WTC11 (cell line): Measurements from ENCODE around the gene AGO4.

ENCODE experiments used
- ATF1 ChIP-seq: sonication (generic); formaldehyde crosslinking; IDR thresholded peaks from 2 replicates; pipeline ENCODE4 v1.8.1; 2023; ENCODE audit warnings: mild to moderate bottlenecking, moderate library complexity, missing genetic modification reagents
- CTCF ChIP-seq: fragments of 200-600 bp; IDR thresholded peaks from 2 replicates; pipeline ENCODE4 v1.8.0; 2022; ENCODE audit warnings: antibody characterized with exemption
- ELF4 ChIP-seq: sonication (generic); formaldehyde crosslinking; IDR thresholded peaks from 2 replicates; pipeline ENCODE4 v1.8.1; 2022; ENCODE audit warnings: low read depth, mild to moderate bottlenecking, moderate library complexity, missing genetic modification reagents
- ESRRA ChIP-seq: sonication (generic); formaldehyde crosslinking; IDR thresholded peaks from 2 replicates; pipeline ENCODE4 v1.8.1; 2022; ENCODE audit warnings: mild to moderate bottlenecking, missing genetic modification reagents, borderline replicate concordance
- JUN ChIP-seq: sonication (generic); formaldehyde crosslinking; IDR thresholded peaks from 2 replicates; pipeline ENCODE4 v1.8.0; 2023; ENCODE audit warnings: mild to moderate bottlenecking, missing genetic modification reagents
- NR3C1 ChIP-seq: sonication (generic); formaldehyde crosslinking; conservative IDR thresholded peaks from 2 replicates; pipeline ENCODE4 v1.8.1; 2023; ENCODE audit warnings: low read depth, mild to moderate bottlenecking, missing genetic modification reagents
- OVOL2 ChIP-seq: fragments of 250-450 bp; sonication (Bioruptor Pico); IDR thresholded peaks from 2 replicates; pipeline ENCODE4 v1.9.0; 2021; ENCODE audit warnings: mild to moderate bottlenecking, borderline replicate concordance
- SP1 ChIP-seq: sonication (generic); formaldehyde crosslinking; conservative IDR thresholded peaks from 2 replicates; pipeline ENCODE4 v1.8.1; 2022; ENCODE audit warnings: missing genetic modification reagents
- USF2 ChIP-seq: sonication (generic); formaldehyde crosslinking; IDR thresholded peaks from 2 replicates; pipeline ENCODE4 v1.8.1; 2023; ENCODE audit warnings: mild to moderate bottlenecking, missing genetic modification reagents, moderate library complexity
- ZBTB21 ChIP-seq: sonication (generic); formaldehyde crosslinking; IDR thresholded peaks from 2 replicates; pipeline ENCODE4 v1.8.1; 2023; ENCODE audit warnings: mild to moderate bottlenecking, missing genetic modification reagents, borderline replicate concordance
- ZBTB43 ChIP-seq: sonication (generic); formaldehyde crosslinking; IDR thresholded peaks from 2 replicates; pipeline ENCODE4 v1.8.1; 2023; ENCODE audit warnings: mild to moderate bottlenecking, missing genetic modification reagents
- ZNF121 ChIP-seq: sonication (generic); formaldehyde crosslinking; IDR thresholded peaks from 2 replicates; pipeline ENCODE4 v1.8.0; 2023; ENCODE audit warnings: missing genetic modification reagents
- TF ChIP-seq, protein P1 (sequence below): sonication (generic); formaldehyde crosslinking; IDR thresholded peaks from 2 replicates; pipeline ENCODE4 v1.8.1; 2023; ENCODE audit warnings: mild to moderate bottlenecking, missing genetic modification reagents

DNA sequence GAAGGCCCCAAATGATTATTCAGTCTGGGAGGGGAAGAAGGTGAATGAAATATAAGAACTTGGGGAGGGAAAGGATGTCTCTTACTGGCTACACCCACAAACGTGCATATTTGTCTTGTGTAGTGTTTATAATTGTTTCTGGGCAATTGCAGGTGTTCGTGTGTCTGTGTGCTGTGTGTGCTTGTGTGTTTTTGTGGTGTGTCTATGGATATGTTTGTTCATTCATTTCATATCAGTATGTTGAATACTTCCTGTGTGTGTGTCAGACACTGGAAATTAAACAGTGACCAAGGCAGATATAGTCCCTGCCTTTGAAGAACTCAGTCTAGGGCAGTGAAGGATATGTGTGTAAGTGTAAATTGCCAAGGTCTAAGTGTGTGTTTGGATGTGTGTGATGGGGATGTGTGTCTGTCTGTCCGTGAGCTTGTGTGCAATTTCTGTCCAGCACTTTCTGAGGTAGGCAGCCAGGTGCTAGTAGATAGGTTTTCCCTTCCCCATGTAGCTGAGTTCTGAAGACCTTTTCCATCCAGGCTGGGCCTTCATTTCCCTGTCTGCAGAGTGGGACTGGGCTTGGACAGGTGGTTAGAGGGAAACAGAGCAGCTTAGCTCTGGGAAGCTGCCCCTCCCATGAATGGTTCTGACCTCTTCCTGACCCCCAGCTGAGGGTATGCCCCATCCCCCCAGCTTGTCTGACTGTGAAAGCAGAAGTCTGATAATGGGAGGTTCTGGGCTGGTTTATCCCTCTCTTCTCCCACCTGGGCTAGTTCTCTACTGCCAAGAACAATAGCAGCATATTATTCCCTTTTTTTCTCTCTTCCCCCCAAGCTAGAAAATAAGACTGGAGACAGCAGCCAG lies 79.0 kb downstream of the AGO4 start:
- TF ChIP-seq CTCF = no peak
- TF ChIP-seq ELF4 (CRISPR knock-in tag) = no peak
- TF ChIP-seq NR3C1 (CRISPR knock-in tag) = no peak
- no peak for TF ChIP-seq USF2 (CRISPR knock-in tag)
- TF ChIP-seq ATF1 = no peak
- TF ChIP-seq, protein P1, sequence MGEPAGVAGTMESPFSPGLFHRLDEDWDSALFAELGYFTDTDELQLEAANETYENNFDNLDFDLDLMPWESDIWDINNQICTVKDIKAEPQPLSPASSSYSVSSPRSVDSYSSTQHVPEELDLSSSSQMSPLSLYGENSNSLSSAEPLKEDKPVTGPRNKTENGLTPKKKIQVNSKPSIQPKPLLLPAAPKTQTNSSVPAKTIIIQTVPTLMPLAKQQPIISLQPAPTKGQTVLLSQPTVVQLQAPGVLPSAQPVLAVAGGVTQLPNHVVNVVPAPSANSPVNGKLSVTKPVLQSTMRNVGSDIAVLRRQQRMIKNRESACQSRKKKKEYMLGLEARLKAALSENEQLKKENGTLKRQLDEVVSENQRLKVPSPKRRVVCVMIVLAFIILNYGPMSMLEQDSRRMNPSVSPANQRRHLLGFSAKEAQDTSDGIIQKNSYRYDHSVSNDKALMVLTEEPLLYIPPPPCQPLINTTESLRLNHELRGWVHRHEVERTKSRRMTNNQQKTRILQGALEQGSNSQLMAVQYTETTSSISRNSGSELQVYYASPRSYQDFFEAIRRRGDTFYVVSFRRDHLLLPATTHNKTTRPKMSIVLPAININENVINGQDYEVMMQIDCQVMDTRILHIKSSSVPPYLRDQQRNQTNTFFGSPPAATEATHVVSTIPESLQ (CRISPR knock-in tag) = no peak
- no peak for TF ChIP-seq ZNF121
- TF ChIP-seq JUN (CRISPR knock-in tag) = no peak
- no peak for TF ChIP-seq ZBTB21
- TF ChIP-seq SP1 (CRISPR knock-in tag) = no peak
- no peak for TF ChIP-seq ZBTB43 (CRISPR knock-in tag)
- no peak for TF ChIP-seq ESRRA (CRISPR knock-in tag)
- TF ChIP-seq OVOL2 (CRISPR knock-in tag) = no peak
